Vagina (tissue), 2 donors: ENCODE data around the gene HPS5. TPM values are rescaled to one million over a fixed set of nuclear protein-coding genes. Genes with fewer than 3 reads are reported as not detected.

ENCODE experiments used
- DNase-seq, 2 donors: peaks; one replicate each; pipeline ENCODE4 v3.0.0-alpha.2; 2017; ENCODE audit errors: extremely low spot score in 2 of 2
- H3K27ac ChIP-seq: fragments of 200-600 bp; sonication (generic); one replicate; pipeline ENCODE4 v1.5.1; 2019
- H3K27me3 ChIP-seq: fragments of 200-600 bp; sonication (generic); one replicate; pipeline ENCODE4 v1.5.1; 2019
- H3K36me3 ChIP-seq, 2 donors: fragments of 200-600 bp; sonication (generic); one replicate each; pipeline ENCODE4 v1.5.1; 2017 to 2019
- H3K4me1 ChIP-seq: fragments of 200-600 bp; sonication (generic); one replicate; pipeline ENCODE4 v1.5.1; 2019
- H3K4me3 ChIP-seq, 2 donors: fragments of 200-600 bp; sonication (generic); 1 replicate in 1 of 2; 2 replicates in 1 of 2; pipeline ENCODE4 v1.5.1; 2016 to 2019
- H3K9me3 ChIP-seq: fragments of 200-600 bp; sonication (generic); one replicate; pipeline ENCODE4 v1.5.1; 2019
- POLR2A ChIP-seq, 2 donors: fragments of 450-650 bp; IDR thresholded peaks; one replicate each; pipeline ENCODE4 v1.6.1; 2017; ENCODE audit warnings: antibody characterized with exemption in 2 of 2, mild to moderate bottlenecking in 2 of 2, moderate library complexity in 2 of 2
- POLR2AphosphoS5 ChIP-seq, 2 donors: sonication (generic); formaldehyde crosslinking; IDR thresholded peaks; one replicate each; pipeline ENCODE4 v1.9.0; 2017; ENCODE audit warnings: antibody characterized with exemption in 2 of 2, mild to moderate bottlenecking in 2 of 2, low read depth in 1 of 2; ENCODE audit not compliant: insufficient read depth in 1 of 2
- intact Hi-C: fragments of 100-400 bp; cut with DNase I; formaldehyde crosslinking; loops from one replicate; pipeline ENCODE4 v1.15.1; 2023
- total RNA-seq: library from RNA; depleted of rRNA; stranded (reverse); fragments of >200 nt; gene quantifications from one replicate; pipeline ENCODE4 v1.2.3, GENCODE V29; 2016
- TF ChIP-seq, protein P1 (sequence below), 3 experiments: fragments of 450-650 bp in 2 of 3; fragments of 200-600 bp in 1 of 3; sonication (generic) in 1 of 3; IDR thresholded peaks; one replicate each; pipeline ENCODE4 v1.5.1; 2017 to 2019; ENCODE audit warnings: antibody characterized with exemption in 3 of 3, mild to moderate bottlenecking in 2 of 3, moderate library complexity in 2 of 3

The HPS5 gene
- total RNA-seq, 1 donor from 2014 or later = 17.4 TPM

GRCh38 chr11:18352581-18352980 lies 30.6 kb upstream of the HPS5 start:
- TF ChIP-seq POLR2AphosphoS5 (IDR thresholded peaks at IDR 0.05; ENCODE audit: insufficient read depth in 1 of 2, low read depth in 1 of 2) = no peak
- TF ChIP-seq, protein P1, sequence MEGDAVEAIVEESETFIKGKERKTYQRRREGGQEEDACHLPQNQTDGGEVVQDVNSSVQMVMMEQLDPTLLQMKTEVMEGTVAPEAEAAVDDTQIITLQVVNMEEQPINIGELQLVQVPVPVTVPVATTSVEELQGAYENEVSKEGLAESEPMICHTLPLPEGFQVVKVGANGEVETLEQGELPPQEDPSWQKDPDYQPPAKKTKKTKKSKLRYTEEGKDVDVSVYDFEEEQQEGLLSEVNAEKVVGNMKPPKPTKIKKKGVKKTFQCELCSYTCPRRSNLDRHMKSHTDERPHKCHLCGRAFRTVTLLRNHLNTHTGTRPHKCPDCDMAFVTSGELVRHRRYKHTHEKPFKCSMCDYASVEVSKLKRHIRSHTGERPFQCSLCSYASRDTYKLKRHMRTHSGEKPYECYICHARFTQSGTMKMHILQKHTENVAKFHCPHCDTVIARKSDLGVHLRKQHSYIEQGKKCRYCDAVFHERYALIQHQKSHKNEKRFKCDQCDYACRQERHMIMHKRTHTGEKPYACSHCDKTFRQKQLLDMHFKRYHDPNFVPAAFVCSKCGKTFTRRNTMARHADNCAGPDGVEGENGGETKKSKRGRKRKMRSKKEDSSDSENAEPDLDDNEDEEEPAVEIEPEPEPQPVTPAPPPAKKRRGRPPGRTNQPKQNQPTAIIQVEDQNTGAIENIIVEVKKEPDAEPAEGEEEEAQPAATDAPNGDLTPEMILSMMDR (IDR thresholded peaks at IDR 0.05) = no peak
- TF ChIP-seq POLR2A (IDR thresholded peaks at IDR 0.05) = no peak
- Histone ChIP-seq H3K27ac (no peak overlapping the region), H3K9me3 (no peaks in the 10 kb centered on the region), H3K36me3 (peaks cover 0 to 64% of the 10 kb centered on the region in 2 donors), H3K27me3 (no peaks in the 10 kb centered on the region), H3K4me1 (no peaks in the 10 kb centered on the region), H3K4me3 (no peak overlapping the region)
- no peak for DNase-seq
- intact Hi-C loops = no loop called here

DNA sequence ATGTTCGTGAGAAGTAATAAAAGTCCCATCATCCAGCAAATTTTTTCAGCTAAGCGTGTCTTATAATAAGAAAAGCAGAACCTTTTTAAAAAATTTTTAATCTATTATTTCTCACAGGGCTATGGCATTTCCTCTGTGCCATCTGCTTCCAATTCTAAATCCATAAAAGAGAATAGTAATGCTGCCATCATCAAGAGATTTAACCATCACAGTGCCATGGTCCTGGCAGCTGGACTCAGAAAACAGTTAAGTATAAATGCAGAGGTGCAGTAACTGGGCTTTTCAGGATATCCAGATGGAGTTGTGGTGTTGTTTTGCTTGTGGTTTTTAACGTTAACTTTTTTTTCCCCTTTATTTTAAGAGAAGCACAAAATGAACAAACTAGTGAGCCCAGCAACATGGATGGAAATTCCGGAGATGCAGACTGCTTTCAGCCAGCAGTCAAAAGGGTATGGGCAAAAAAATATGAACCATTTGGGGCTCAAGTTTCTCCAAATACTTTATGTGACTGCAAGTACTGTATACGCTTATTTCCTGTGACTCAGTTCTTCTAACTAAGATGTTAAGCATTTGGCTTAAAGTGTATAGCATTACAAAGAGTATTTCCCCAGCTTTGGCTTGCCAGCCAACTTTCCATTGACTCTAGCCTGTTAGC lies 25.7 kb upstream of the HPS5 start:
- H3K9me3 ChIP-seq = no peaks in the 10 kb centered on the region
- no peak overlapping the region for H3K4me3 ChIP-seq
- intact Hi-C loops = no loop called here
- no peak overlapping the region for H3K27ac ChIP-seq
- no peaks in the 10 kb centered on the region for H3K27me3 ChIP-seq
- H3K4me1 ChIP-seq = no peaks in the 10 kb centered on the region
- no peak for DNase-seq
- H3K36me3 ChIP-seq = peaks cover 0 to 59% of the 10 kb centered on the region in 2 donors
- no peak for TF ChIP-seq POLR2A (IDR thresholded peaks at IDR 0.05)
- TF ChIP-seq POLR2AphosphoS5 (IDR thresholded peaks at IDR 0.05; ENCODE audit: insufficient read depth in 1 of 2, low read depth in 1 of 2) = no peak
- TF ChIP-seq, protein P1 (IDR thresholded peaks at IDR 0.05) = no peak

DNA sequence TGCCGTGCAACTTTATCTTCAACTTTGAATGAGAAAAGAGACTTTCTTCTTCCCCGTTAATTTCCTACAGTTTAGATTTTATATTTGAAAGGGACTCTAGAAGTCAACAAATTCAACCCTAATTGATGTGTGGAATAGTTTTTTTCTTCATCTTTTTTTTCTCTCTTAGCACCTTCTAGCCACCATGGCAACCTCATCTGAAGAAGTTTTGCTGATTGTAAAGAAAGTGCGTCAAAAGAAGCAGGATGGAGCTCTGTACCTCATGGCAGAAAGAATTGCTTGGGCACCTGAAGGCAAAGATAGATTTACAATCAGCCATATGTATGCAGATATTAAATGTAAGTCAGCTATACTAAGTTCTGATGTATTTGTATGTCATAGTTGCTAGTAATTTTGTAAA lies 11.0 kb upstream of the HPS5 start:
- no peak overlapping the region for H3K27ac ChIP-seq
- intact Hi-C loops = no loop called here
- TF ChIP-seq POLR2AphosphoS5 (IDR thresholded peaks at IDR 0.05; ENCODE audit: insufficient read depth in 1 of 2, low read depth in 1 of 2) (no peak), POLR2A (IDR thresholded peaks at IDR 0.05) (no peak)
- TF ChIP-seq, protein P1 (IDR thresholded peaks at IDR 0.05) = no peak
- peaks cover 6% of the 10 kb centered on the region for H3K4me1 ChIP-seq
- no peaks in the 10 kb centered on the region for H3K27me3 ChIP-seq
- H3K4me3 ChIP-seq = no peak overlapping the region
- H3K36me3 ChIP-seq = peaks cover 0 to 57% of the 10 kb centered on the region in 2 donors
- H3K9me3 ChIP-seq = no peaks in the 10 kb centered on the region
- no peak for DNase-seq

- DNase-seq = no peak
- H3K4me3 ChIP-seq = no peak overlapping the region
- H3K4me1 ChIP-seq = peaks cover 6% of the 10 kb centered on the region
- no peaks in the 10 kb centered on the region for H3K27me3 ChIP-seq
- no peak overlapping the region for H3K27ac ChIP-seq
- H3K36me3 ChIP-seq = peaks cover 0 to 51% of the 10 kb centered on the region in 2 donors
- intact Hi-C loops = no loop called here
- TF ChIP-seq, protein P1 (IDR thresholded peaks at IDR 0.05) = no peak
- no peak for TF ChIP-seq POLR2AphosphoS5 (IDR thresholded peaks at IDR 0.05; ENCODE audit: insufficient read depth in 1 of 2, low read depth in 1 of 2)
- no peak for TF ChIP-seq POLR2A (IDR thresholded peaks at IDR 0.05)
- no peaks in the 10 kb centered on the region for H3K9me3 ChIP-seq
Observed at GRCh38 chr11:18332302-18332701, 10.4 kb upstream of the HPS5 start.

- H3K9me3 ChIP-seq = no peaks in the 10 kb centered on the region
- DNase-seq = no peak
- peaks cover 6% of the 10 kb centered on the region for H3K4me1 ChIP-seq
- H3K4me3 ChIP-seq = no peak overlapping the region
- peaks cover 0 to 37% of the 10 kb centered on the region in 2 donors for H3K36me3 ChIP-seq
- no peaks in the 10 kb centered on the region for H3K27me3 ChIP-seq
- intact Hi-C loops = no loop called here
- H3K27ac ChIP-seq = no peak overlapping the region
- TF ChIP-seq, protein P1 (IDR thresholded peaks at IDR 0.05) = no peak
- no peak for TF ChIP-seq POLR2AphosphoS5 (IDR thresholded peaks at IDR 0.05; ENCODE audit: insufficient read depth in 1 of 2, low read depth in 1 of 2)
- TF ChIP-seq POLR2A (IDR thresholded peaks at IDR 0.05) = no peak
Observed at GRCh38 chr11:18330921-18331320, 9.0 kb upstream of the HPS5 start.
